GM23338 (cell line): ENCODE measurements around the gene ATP6V1E1.

ENCODE experiments used
- CTCF ChIP-seq, 2 experiments: fragments of 200-600 bp in 1 of 2; sonication (generic) in 1 of 2; conservative IDR thresholded peaks; 2 replicates each; pipeline versions ENCODE4 v1.5.1 to v1.6.1; 2016 to 2017; ENCODE audit warnings: antibody characterized with exemption in 2 of 2, low read depth in 2 of 2, mild to moderate bottlenecking in 2 of 2, moderate library complexity in 1 of 2
- EZH2phosphoT487 ChIP-seq: fragments of 200-600 bp; sonication (generic); IDR thresholded peaks from one replicate; pipeline ENCODE4 v1.8.1; 2018; ENCODE audit warnings: antibody characterized with exemption; ENCODE audit not compliant: unreplicated experiment
- REST ChIP-seq: IDR thresholded peaks from one replicate; pipeline ENCODE4 v1.6.1; 2018; ENCODE audit warnings: antibody characterized with exemption; ENCODE audit not compliant: unreplicated experiment
- ZNF114 ChIP-seq: fragments of 250-450 bp; sonication (Bioruptor Pico); IDR thresholded peaks from 2 replicates; pipeline ENCODE4 v1.5.0; 2020; ENCODE audit warnings: mild to moderate bottlenecking, moderate library complexity
- ZNF331 ChIP-seq: fragments of 250-450 bp; sonication (Bioruptor Pico); IDR thresholded peaks from 2 replicates; pipeline ENCODE4 v1.5.0; 2020; ENCODE audit warnings: low read depth, mild to moderate bottlenecking, moderate library complexity

- TF ChIP-seq CTCF (conservative IDR thresholded peaks at IDR 0.05; ENCODE audit: low read depth in 2 of 2), result no peak
- TF ChIP-seq REST, result no peak
- no peak for TF ChIP-seq ZNF114 (CRISPR knock-in tag)
- no peak for TF ChIP-seq ZNF331 (CRISPR knock-in tag)
- TF ChIP-seq EZH2phosphoT487, result no peak
These were observed 2.6 kb upstream of the ATP6V1E1 start for GRCh38 chr22:17631076-17631565.
